ENCODE data around the gene IL17D. TPM values are rescaled to one million over a fixed set of nuclear protein-coding genes. Genes with fewer than 3 reads are reported as not detected.
"Not testable (repeated sequence)": the region's sequence is repeated elsewhere in the genome, so short reads cannot be mapped to it uniquely, and the experiment has no call there.

IL17D gene
- total RNA-seq, 1 experiment from 2014 or later: 1.3 TPM

DNA sequence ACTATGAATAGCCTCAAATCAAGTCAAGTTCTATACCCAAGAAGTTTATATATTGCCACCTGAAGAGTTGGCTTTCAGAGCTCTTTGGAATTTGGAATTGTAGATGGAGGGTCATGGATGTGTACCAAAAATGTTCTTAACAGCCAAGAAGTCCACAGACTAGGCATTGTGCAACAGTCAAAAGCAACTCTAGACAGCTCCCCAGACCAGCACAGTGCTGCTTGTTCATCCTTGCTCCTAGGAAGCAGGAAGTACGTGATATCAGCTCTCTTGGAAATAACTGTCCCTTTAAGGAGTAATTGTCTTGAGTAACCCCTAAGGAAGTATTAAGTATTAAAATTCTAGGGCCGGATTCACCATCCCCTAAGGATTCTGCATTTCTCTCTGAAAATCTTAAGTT lies 30.7 kb upstream of the IL17D start:
- BruUV-seq (replicated peaks): no TSS peak
- no peak for DNase-seq
- no peak overlapping the region for H3K27ac Mint-ChIP-seq (ENCODE audit: unreplicated experiment)
- no peaks in the 10 kb centered on the region for H3K4me1 Mint-ChIP-seq (ENCODE audit: low read depth, unreplicated experiment)
- no peaks in the 10 kb centered on the region for H3K27me3 Mint-ChIP-seq (ENCODE audit: unreplicated experiment)
- CTCF ChIA-PET: no interaction called here
- no peaks in the 10 kb centered on the region for H3K36me3 Mint-ChIP-seq (ENCODE audit: insufficient read depth, unreplicated experiment)
- no peaks in the 10 kb centered on the region for H3K9me3 Mint-ChIP-seq (ENCODE audit: low read depth, unreplicated experiment)
- TF ChIP-seq, protein P1, sequence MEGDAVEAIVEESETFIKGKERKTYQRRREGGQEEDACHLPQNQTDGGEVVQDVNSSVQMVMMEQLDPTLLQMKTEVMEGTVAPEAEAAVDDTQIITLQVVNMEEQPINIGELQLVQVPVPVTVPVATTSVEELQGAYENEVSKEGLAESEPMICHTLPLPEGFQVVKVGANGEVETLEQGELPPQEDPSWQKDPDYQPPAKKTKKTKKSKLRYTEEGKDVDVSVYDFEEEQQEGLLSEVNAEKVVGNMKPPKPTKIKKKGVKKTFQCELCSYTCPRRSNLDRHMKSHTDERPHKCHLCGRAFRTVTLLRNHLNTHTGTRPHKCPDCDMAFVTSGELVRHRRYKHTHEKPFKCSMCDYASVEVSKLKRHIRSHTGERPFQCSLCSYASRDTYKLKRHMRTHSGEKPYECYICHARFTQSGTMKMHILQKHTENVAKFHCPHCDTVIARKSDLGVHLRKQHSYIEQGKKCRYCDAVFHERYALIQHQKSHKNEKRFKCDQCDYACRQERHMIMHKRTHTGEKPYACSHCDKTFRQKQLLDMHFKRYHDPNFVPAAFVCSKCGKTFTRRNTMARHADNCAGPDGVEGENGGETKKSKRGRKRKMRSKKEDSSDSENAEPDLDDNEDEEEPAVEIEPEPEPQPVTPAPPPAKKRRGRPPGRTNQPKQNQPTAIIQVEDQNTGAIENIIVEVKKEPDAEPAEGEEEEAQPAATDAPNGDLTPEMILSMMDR (IDR thresholded peaks at IDR 0.05; ENCODE audit: unreplicated experiment): no peak
- no peak overlapping the region for H3K4me3 Mint-ChIP-seq (ENCODE audit: low read depth, unreplicated experiment)
- intact Hi-C loops (cut with micrococcal nuclease; ENCODE audit: unreplicated experiment): no loop called here

DNA sequence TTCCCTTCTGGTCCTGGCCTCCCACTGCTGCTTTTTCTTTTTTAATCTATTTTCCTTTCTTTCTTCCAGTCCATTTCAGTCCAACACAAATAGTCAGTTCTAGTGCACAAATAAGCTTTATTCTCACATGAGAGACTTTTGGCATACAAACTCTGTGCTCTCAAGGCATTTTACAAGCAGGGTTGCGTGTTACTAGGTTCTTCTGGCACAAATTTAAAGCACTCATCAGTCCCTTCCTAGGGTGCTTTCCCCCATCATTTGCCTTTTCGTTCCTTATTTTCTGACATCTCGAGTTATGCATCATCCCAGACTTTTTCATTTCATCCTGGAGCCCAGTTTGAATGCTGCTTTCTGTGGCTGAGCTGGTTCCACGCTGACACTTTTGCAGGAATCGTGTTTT lies 29.8 kb upstream of the IL17D start:
- BruUV-seq (replicated peaks): no TSS peak
- Mint-ChIP-seq H3K4me3 (ENCODE audit: low read depth, unreplicated experiment) (no peak overlapping the region), H3K36me3 (ENCODE audit: insufficient read depth, unreplicated experiment) (no peaks in the 10 kb centered on the region), H3K4me1 (ENCODE audit: low read depth, unreplicated experiment) (no peaks in the 10 kb centered on the region), H3K27ac (ENCODE audit: unreplicated experiment) (no peak overlapping the region), H3K27me3 (ENCODE audit: unreplicated experiment) (no peaks in the 10 kb centered on the region), H3K9me3 (ENCODE audit: low read depth, unreplicated experiment) (no peaks in the 10 kb centered on the region)
- intact Hi-C loops (cut with micrococcal nuclease; ENCODE audit: unreplicated experiment): no loop called here
- TF ChIP-seq, protein P1 (IDR thresholded peaks at IDR 0.05; ENCODE audit: unreplicated experiment): no peak
- CTCF ChIA-PET: no interaction called here
- DNase-seq: no peak

DNA sequence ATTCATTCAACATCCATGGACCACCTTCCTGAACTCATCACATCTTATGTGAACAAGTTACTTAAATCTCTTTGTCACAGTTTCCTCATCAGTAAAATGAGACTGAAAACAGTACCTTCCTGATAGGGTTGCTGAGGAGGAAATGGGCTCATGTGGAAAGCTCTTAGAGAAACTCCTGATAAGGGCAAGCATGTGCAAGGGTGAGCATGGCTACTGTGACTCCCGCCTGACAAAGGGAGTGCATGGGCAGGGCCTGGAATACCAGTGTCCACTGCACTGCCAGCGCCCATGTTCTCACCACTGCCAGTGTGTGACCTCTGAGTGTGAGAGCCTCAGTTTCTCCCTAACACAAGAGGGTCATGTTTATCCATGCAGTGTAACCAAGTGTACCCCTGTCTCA lies 27.3 kb upstream of the IL17D start:
- TF ChIP-seq, protein P1 (IDR thresholded peaks at IDR 0.05; ENCODE audit: unreplicated experiment): no peak
- CTCF ChIA-PET: no interaction called here
- no TSS peak for BruUV-seq (replicated peaks)
- Mint-ChIP-seq H3K9me3 (ENCODE audit: low read depth, unreplicated experiment) (no peaks in the 10 kb centered on the region), H3K4me1 (ENCODE audit: low read depth, unreplicated experiment) (no peaks in the 10 kb centered on the region), H3K27ac (ENCODE audit: unreplicated experiment) (no peak overlapping the region), H3K27me3 (ENCODE audit: unreplicated experiment) (no peaks in the 10 kb centered on the region), H3K4me3 (ENCODE audit: low read depth, unreplicated experiment) (no peak overlapping the region), H3K36me3 (ENCODE audit: insufficient read depth, unreplicated experiment) (no peaks in the 10 kb centered on the region)
- intact Hi-C loops (cut with micrococcal nuclease; ENCODE audit: unreplicated experiment): no loop called here
- DNase-seq: no peak

DNA sequence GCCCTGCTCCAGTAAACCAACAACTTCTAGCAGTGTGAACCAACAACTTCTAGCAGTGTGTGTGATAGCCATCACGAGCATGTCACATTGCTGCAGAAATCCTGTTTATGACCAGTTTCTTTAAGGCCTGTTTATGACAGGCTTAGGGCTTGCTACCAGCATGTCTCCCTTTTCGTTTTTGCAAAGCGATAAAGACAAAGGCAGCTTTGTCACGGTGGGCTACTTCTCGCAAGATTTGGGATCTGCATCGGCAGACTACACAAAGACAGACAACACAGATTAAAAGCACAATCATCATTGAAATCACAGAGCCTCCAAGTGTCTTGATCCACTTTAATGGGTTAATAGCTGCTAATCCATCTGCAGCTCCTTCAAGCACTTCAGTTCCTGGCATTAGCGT lies 24.9 kb upstream of the IL17D start:
- H3K27ac Mint-ChIP-seq (ENCODE audit: unreplicated experiment); H3K4me1 Mint-ChIP-seq (ENCODE audit: low read depth, unreplicated experiment); H3K36me3 Mint-ChIP-seq (ENCODE audit: insufficient read depth, unreplicated experiment); BruUV-seq (replicated peaks); H3K27me3 Mint-ChIP-seq (ENCODE audit: unreplicated experiment); intact Hi-C loops (cut with micrococcal nuclease; ENCODE audit: unreplicated experiment); DNase-seq; CTCF ChIA-PET; H3K4me3 Mint-ChIP-seq (ENCODE audit: low read depth, unreplicated experiment); H3K9me3 Mint-ChIP-seq (ENCODE audit: low read depth, unreplicated experiment): not testable (repeated sequence)

DNA sequence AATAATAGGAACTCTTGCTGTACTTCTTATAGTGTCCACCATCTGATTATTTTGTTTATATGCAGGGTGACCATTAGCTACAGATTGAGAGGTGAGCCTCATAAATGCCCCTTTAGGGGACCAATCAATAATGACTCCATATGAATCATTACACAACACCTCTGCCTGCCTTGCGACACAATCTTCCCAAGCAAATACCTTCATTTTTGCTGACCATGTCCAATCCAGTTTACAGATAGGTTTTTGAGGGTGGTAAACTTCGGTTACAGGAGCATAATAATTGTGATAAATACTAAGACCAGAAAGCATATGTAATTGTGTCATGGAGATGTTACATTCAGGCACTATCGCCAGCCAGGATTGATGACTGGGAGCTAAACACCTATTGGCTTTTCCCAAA lies 23.6 kb upstream of the IL17D start:
- no peaks in the 10 kb centered on the region for H3K36me3 Mint-ChIP-seq (ENCODE audit: insufficient read depth, unreplicated experiment)
- TF ChIP-seq, protein P1 (IDR thresholded peaks at IDR 0.05; ENCODE audit: unreplicated experiment): no peak
- DNase-seq: no peak
- no peaks in the 10 kb centered on the region for H3K4me1 Mint-ChIP-seq (ENCODE audit: low read depth, unreplicated experiment)
- H3K27ac Mint-ChIP-seq (ENCODE audit: unreplicated experiment): no peak overlapping the region
- H3K9me3 Mint-ChIP-seq (ENCODE audit: low read depth, unreplicated experiment): no peaks in the 10 kb centered on the region
- CTCF ChIA-PET: no interaction called here
- no peaks in the 10 kb centered on the region for H3K27me3 Mint-ChIP-seq (ENCODE audit: unreplicated experiment)
- intact Hi-C loops (cut with micrococcal nuclease; ENCODE audit: unreplicated experiment): no loop called here
- no TSS peak for BruUV-seq (replicated peaks)
- H3K4me3 Mint-ChIP-seq (ENCODE audit: low read depth, unreplicated experiment): no peak overlapping the region
